Islet precursor cell (in vitro differentiated cells): ENCODE data around the gene PCDHB12.
"Not testable (repeated sequence)": the region's sequence is repeated elsewhere in the genome, so short reads cannot be mapped to it uniquely, and the experiment has no call there.

Experiments used
- DNase-seq: peaks from one replicate; pipeline ENCODE4 v3.0.0-alpha.2; 2018

Gene PCDHB12

GRCh38 chr5:141208478-141208877 is at the start of gene PCDHB12:
Gene PCDHB12, plus strand, starts transcription at chr5:141208719. Its CDS starts 189 bp downstream, at chr5:141208908.
- DNase-seq: no peak

DNA sequence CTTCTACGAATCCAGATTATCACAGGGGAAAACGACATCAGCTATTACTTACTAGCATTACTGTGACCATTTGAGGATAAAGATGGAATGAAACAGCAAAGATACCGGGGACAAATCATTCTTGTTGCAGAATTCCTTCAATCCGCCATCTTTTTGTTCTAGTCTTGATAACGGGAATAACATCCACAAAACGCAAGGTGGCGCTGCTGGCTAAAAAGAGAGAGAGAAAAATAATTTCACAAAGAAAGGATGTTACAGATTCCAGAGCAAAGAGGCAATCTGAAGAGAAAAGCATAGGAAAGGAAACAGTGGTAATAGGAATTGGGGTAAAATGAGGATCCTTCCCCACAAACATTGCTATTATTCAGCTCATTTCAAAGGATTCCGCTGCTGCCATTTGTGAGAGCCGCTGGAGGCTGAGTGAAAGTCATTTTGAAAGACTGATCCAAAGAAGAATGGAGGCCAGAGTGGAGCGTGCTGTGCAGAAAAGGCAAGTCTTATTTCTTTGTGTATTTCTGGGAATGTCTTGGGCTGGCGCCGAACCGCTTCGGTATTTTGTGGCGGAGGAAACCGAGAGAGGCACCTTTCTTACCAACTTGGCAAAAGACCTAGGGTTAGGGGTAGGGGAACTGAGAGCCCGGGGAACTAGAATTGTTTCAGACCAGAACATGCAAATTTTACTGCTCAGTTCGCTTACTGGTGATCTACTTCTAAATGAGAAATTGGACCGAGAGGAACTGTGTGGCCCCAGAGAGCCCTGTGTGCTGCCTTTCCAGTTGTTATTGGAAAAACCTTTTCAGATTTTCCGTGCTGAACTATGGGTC is 35.9 kb upstream of the PCDHB12 start, which contains the start of gene PCDHB7:
TSS of gene PCDHB7 (plus strand) at position 264 of the 824 bp plus-strand sequence. CDS start at position 456, 192 bp downstream.
- no peak for DNase-seq

DNA sequence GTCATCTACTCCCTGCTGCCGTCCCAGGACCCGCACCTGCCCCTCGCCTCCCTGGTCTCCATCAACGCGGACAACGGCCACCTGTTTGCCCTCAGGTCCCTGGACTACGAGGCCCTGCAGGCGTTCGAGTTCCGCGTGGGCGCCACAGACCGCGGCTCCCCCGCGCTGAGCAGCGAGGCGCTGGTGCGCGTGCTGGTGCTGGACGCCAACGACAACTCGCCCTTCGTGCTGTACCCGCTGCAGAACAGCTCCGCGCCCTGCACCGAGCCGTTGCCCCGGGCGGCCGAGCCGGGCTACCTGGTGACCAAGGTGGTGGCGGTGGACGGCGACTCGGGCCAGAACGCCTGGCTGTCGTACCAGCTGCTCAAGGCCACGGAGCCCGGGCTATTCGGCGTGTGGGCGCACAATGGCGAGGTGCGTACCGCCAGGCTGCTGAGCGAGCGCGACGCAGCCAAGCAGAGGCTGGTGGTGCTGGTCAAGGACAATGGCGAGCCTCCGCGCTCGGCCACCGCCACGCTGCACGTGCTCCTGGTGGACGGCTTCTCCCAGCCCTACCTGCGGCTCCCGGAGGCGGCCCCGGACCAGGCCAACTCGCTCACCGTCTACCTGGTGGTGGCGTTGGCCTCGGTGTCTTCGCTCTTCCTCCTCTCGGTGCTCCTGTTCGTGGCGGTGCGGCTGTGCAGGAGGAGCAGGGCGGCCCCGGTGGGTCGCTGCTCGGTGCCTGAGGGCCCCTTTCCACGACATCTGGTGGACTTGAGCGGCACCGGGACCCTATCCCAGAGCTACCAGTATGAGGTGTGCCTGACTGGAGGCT is 34.0 kb upstream of the PCDHB12 start:
- DNase-seq: not testable (repeated sequence)

DNA sequence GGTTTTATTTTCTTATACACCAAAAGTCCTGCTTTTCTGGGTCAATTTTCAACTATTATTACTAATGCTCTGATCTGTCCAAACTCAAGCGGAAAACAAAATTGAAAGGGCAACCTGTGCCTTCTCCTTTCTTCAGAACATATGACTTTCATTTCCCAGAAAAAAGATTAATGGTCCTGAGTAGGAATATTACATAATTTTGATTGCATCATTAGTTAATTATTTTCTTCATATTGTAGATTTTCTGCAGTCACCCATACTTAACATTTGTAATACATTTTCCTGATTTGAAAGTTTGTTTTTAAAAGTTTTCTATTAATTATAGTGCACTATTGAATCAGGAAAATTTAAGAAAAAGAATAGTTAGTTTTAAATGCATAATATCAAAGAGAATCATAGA is 32.6 kb upstream of the PCDHB12 start:
- DNase-seq: no peak

- not testable (repeated sequence) for DNase-seq
These were observed 30.8 kb upstream of the PCDHB12 start, which contains the start of gene PCDHB8 for GRCh38 chr5:141177577-141178191. Gene PCDHB8, plus strand, starts transcription at chr5:141177790. Its CDS starts 245 bp downstream, at chr5:141178035.

GRCh38 chr5:141179371-141179770 is 29.1 kb upstream of the PCDHB12 start:
- not testable (repeated sequence) for DNase-seq

DNA sequence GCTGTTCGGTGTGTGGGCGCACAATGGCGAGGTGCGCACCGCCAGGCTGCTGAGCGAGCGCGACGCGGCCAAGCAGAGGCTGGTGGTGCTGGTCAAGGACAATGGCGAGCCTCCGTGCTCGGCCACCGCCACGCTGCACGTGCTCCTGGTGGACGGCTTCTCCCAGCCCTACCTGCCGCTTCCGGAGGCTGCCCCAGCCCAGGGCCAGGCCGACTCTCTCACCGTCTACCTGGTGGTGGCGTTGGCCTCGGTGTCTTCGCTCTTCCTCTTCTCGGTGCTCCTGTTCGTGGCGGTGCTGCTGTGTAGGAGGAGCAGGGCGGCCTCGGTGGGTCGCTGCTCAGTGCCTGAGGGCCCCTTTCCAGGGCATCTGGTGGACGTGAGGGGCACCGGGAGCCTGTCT is 28.6 kb upstream of the PCDHB12 start:
- DNase-seq: not testable (repeated sequence)

DNA sequence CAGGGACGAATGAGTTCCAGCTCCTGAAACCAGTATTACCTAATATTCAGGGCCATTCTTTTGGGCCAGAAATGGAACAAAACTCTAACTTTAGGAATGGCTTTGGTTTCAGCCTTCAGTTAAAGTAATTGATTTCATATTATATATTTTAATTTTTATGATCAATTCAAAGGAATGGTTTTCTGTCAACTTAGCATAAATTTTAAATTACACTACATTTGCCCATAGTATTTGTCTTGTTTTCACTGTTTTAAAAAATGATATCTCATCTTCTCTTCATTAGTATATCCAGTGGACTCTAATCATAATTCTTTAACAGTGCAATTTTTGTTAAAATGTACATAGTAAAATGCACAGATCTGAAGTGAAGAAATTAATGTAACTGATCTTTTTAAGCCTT is 28.2 kb upstream of the PCDHB12 start:
- no peak for DNase-seq

DNA sequence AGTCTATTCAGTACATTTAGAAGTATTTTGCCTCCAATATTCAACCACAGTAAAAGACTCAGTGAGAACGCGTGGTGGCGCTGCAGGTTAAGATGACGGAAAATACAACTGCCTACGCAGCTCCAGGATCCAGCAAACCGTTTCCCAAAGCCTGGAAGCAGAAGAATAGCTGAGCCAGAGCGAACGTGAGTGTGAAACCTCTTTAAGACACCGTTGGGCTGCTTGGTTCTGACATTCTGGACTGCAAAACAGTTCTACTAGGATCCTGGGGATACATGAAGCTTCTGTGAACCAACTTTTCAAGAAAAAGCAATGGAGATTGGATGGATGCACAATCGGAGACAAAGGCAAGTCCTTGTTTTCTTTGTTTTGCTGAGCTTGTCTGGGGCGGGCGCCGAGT is 26.3 kb upstream of the PCDHB12 start, which contains the start of gene PCDHB16:
TSS of gene PCDHB16 (plus strand) at position 140 of the 400 bp plus-strand sequence. CDS start at position 313, 173 bp downstream.
- DNase-seq: peak; percentile 82

GRCh38 chr5:141184117-141184855 is 24.2 kb upstream of the PCDHB12 start:
- DNase-seq: not testable (repeated sequence)

DNA sequence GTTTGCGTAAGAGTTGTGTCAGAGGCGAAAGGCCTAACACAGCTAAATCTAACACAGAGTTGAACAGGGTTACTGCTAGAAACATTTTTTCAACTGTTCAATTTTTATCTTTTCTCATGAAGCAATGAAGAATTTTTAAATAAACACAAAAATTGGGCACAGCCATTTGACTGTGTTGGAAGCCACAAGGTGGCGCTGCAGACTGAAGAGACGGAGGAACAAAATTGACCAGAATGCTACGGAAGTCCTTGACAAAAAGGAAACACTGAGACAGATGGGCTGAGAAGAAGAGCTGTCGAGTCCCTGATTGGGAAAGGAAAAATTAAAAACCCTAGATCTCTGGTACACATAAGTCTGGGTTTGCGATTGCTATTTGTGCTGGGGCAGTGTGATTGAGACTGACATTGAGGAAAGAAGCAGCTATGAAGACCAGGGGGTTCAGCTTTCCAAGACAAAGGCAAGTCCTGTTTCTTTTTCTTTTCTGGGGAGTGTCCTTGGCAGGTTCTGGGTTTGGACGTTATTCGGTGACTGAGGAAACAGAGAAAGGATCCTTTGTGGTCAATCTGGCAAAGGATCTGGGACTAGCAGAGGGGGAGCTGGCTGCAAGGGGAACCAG is 21.5 kb upstream of the PCDHB12 start, which contains the start of gene PCDHB9:
TSS of gene PCDHB9 (plus strand) at position 265 of the 616 bp plus-strand sequence. CDS start at position 423, 158 bp downstream.
- DNase-seq: no peak

DNA sequence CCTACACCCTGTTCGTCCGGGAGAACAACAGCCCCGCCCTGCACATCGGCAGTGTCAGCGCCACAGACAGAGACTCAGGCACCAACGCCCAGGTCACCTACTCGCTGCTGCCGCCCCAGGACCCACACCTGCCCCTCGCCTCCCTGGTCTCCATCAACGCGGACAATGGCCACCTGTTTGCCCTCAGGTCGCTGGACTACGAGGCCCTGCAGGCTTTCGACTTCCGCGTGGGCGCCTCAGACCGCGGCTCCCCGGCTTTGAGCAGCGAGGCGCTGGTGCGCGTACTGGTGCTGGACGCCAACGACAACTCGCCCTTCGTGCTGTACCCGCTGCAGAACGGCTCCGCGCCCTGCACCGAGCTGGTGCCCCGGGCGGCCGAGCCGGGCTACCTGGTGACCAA is 19.8 kb upstream of the PCDHB12 start:
- not testable (repeated sequence) for DNase-seq

DNA sequence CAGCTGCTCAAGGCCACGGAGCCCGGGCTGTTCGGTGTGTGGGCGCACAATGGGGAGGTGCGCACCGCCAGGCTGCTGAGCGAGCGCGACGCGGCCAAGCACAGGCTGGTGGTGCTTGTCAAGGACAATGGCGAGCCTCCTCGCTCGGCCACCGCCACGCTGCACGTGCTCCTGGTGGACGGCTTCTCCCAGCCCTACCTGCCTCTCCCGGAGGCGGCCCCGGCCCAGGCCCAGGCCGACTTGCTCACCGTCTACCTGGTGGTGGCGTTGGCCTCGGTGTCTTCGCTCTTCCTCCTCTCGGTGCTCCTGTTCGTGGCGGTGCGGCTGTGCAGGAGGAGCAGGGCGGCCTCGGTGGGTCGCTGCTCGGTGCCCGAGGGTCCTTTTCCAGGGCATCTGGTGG is 19.4 kb upstream of the PCDHB12 start:
- DNase-seq: not testable (repeated sequence)

DNA sequence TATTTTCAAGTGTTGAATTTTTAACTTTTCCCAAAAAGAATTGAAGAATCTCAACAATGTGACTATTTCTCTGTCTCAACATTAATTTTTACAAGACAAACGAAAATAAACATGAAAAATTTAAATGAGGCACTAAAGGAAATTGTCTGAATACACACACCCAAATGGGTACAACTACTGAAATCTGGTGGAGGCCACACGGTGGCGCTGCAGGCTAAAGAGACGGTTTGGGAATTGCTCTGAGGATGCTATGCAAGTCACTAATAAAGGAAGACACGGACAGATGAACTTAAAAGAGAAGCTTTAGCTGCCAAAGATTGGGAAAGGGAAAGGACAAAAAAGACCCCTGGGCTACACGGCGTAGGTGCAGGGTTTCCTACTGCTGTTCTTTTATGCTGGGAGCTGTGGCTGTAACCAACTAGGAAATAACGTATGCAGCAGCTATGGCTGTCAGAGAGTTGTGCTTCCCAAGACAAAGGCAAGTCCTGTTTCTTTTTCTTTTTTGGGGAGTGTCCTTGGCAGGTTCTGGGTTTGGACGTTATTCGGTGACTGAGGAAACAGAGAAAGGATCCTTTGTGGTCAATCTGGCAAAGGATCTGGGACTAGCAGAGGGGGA is 16.3 kb upstream of the PCDHB12 start, which contains the start of gene PCDHB10:
TSS of gene PCDHB10 (plus strand) at position 244 of the 616 bp plus-strand sequence. CDS start at position 444, 200 bp downstream.
- DNase-seq: peak; percentile 80

DNA sequence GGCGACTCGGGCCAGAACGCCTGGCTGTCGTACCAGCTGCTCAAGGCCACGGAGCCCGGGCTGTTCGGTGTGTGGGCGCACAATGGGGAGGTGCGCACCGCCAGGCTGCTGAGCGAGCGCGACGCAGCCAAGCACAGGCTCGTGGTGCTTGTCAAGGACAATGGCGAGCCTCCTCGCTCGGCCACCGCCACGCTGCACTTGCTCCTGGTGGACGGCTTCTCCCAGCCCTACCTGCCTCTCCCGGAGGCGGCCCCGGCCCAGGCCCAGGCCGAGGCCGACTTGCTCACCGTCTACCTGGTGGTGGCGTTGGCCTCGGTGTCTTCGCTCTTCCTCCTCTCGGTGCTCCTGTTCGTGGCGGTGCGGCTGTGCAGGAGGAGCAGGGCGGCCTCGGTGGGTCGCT is 14.2 kb upstream of the PCDHB12 start:
- not testable (repeated sequence) for DNase-seq

- no peak for DNase-seq
These were observed 12.2 kb upstream of the PCDHB12 start for GRCh38 chr5:141196363-141196762.

GRCh38 chr5:141199359-141200235 is 8.9 kb upstream of the PCDHB12 start, which contains the start of gene PCDHB11:
Gene PCDHB11, plus strand, starts transcription at chr5:141199627. Its CDS starts 148 bp downstream, at chr5:141199775.
- DNase-seq: no peak

DNA sequence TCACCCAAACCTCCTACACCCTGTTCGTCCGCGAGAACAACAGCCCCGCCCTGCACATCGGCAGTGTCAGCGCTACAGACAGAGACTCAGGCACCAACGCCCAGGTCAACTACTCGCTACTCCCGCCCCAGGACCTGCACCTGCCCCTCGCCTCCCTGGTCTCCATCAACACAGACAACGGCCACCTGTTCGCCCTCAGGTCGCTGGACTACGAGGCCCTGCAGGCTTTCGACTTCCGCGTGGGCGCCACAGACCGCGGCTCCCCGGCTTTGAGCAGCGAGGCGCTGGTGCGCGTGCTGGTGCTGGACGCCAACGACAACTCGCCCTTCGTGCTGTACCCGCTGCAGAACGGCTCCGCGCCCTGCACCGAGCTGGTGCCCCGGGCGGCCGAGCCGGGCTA is 7.4 kb upstream of the PCDHB12 start:
- not testable (repeated sequence) for DNase-seq

GRCh38 chr5:141201646-141202045 is 6.9 kb upstream of the PCDHB12 start:
- DNase-seq: not testable (repeated sequence)

GRCh38 chr5:141210281-141210680 is 1.8 kb downstream of the PCDHB12 start:
- DNase-seq: not testable (repeated sequence)
